Transverse colon (tissue), 3 donors: ENCODE data around the gene PLPPR3.

Experiments
- CTCF ChIP-seq, 5 experiments: fragments of 200-600 bp in 3 of 5; fragments of 450-650 bp in 2 of 5; sonication (generic) in 3 of 5; IDR thresholded peaks; 1 replicate in 2 of 5; 2 replicates in 3 of 5; pipeline ENCODE4 v1.5.1; 2016 to 2017; ENCODE audit warnings: antibody characterized with exemption in 5 of 5, inconsistent platforms in 3 of 5, mild to moderate bottlenecking in 2 of 5, moderate library complexity in 1 of 5
- POLR2A ChIP-seq: fragments of 450-650 bp; IDR thresholded peaks from one replicate; pipeline ENCODE4 v1.6.1; 2016; ENCODE audit warnings: antibody characterized with exemption, mild to moderate bottlenecking, moderate library complexity

GRCh38 chr19:825897-826644, 4.3 kb upstream of the PLPPR3 start:
- no peak for TF ChIP-seq CTCF (IDR thresholded peaks at IDR 0.05)
- no peak for TF ChIP-seq POLR2A
